Uterus (tissue), 4 donors: ENCODE measurements around the gene RUNX1. TPM values are rescaled to one million over a fixed set of nuclear protein-coding genes. Genes with fewer than 3 reads are reported as not detected.

Experiments used
- DNase-seq, 2 donors: peaks; one replicate each; pipeline ENCODE4 v3.0.0-alpha.2; 2019 to 2020
- H3K27ac ChIP-seq, 2 donors: fragments of 200-600 bp; sonication (generic); 1 replicate in 1 of 2; 2 replicates in 1 of 2; pipeline ENCODE4 v1.5.1; 2016 to 2018
- H3K27me3 ChIP-seq, 2 donors: fragments of 200-600 bp; sonication (generic); one replicate each; pipeline ENCODE4 v1.5.1; 2018 to 2019; ENCODE audit warnings: control low read depth in 1 of 2
- H3K36me3 ChIP-seq, 2 donors: fragments of 200-600 bp; sonication (generic); one replicate each; pipeline ENCODE4 v1.5.1; 2019; ENCODE audit warnings: control low read depth in 1 of 2
- H3K4me1 ChIP-seq, 2 donors: fragments of 200-600 bp; sonication (generic); one replicate each; pipeline ENCODE4 v1.5.1; 2018 to 2019; ENCODE audit warnings: control low read depth in 1 of 2
- H3K4me3 ChIP-seq, 2 donors: fragments of 200-600 bp; sonication (generic); 1 replicate in 1 of 2; 2 replicates in 1 of 2; pipeline ENCODE4 v1.5.1; 2018 to 2019; ENCODE audit warnings: mild to moderate bottlenecking in 1 of 2
- H3K9me3 ChIP-seq, 2 donors: fragments of 200-600 bp; sonication (generic); one replicate each; pipeline ENCODE4 v1.5.1; 2019; ENCODE audit warnings: control low read depth in 1 of 2
- CTCF ChIP-seq, 4 experiments: fragments of 200-600 bp in 2 of 4; fragments of 450-650 bp in 2 of 4; sonication (generic) in 2 of 4; IDR thresholded peaks; one replicate each; pipeline ENCODE4 v1.5.1; 2016 to 2019; ENCODE audit warnings: antibody characterized with exemption in 4 of 4, mild to moderate bottlenecking in 2 of 4, moderate library complexity in 1 of 4
- POLR2A ChIP-seq, 2 donors: fragments of 450-650 bp; IDR thresholded peaks; one replicate each; pipeline ENCODE4 v1.6.1; 2016; ENCODE audit warnings: antibody characterized with exemption in 2 of 2, mild to moderate bottlenecking in 1 of 2, moderate library complexity in 1 of 2
- intact Hi-C: fragments of 100-400 bp; cut with DNase I; formaldehyde crosslinking; loops from one replicate; pipeline ENCODE4 v1.15.1; 2023; ENCODE audit warnings: low total_unique reads
- total RNA-seq, 4 donors: library from RNA; depleted of rRNA in 3 of 4; stranded (reverse); fragments of >200 nt in 3 of 4; gene quantifications; one replicate each; pipeline versions ENCODE4 v1.1.0 to v1.2.4, GENCODE V29; 2014 to 2023
- donor health status: DM: yes; HTN: yes; CAD: no.

The RUNX1 gene
- total RNA-seq, 4 donors from 2014 or later, result under 0.01 to 13.2 (median 8.7) TPM

- intact Hi-C loops, result no loop called here
- H3K4me3 ChIP-seq, result no peak overlapping the region
- no peak overlapping the region for H3K27ac ChIP-seq
- TF ChIP-seq CTCF (IDR thresholded peaks at IDR 0.05), result no peak
- no peak for TF ChIP-seq POLR2A (IDR thresholded peaks at IDR 0.05)
- DNase-seq, result no peak
- H3K36me3 ChIP-seq, result no peaks in the 10 kb centered on the region
- H3K9me3 ChIP-seq, result no peaks in the 10 kb centered on the region
- no peaks in the 10 kb centered on the region for H3K27me3 ChIP-seq
- H3K4me1 ChIP-seq, result no peaks in the 10 kb centered on the region
Observed at GRCh38 chr21:35015435-35016024, 33.6 kb downstream of the RUNX1 start.

GRCh38 chr21:35014302-35015041, 34.6 kb downstream of the RUNX1 start:
- no peaks in the 10 kb centered on the region for H3K9me3 ChIP-seq
- no peak for TF ChIP-seq CTCF (IDR thresholded peaks at IDR 0.05)
- no peak for TF ChIP-seq POLR2A (IDR thresholded peaks at IDR 0.05)
- no peak overlapping the region for H3K4me3 ChIP-seq
- no peak for DNase-seq
- H3K27me3 ChIP-seq, result no peaks in the 10 kb centered on the region
- H3K36me3 ChIP-seq, result no peaks in the 10 kb centered on the region
- no peaks in the 10 kb centered on the region for H3K4me1 ChIP-seq
- intact Hi-C loops, result no loop called here
- no peak overlapping the region for H3K27ac ChIP-seq

GRCh38 chr21:35011681-35012080, 37.4 kb downstream of the RUNX1 start:
- Histone ChIP-seq H3K9me3 (no peaks in the 10 kb centered on the region), H3K27me3 (no peaks in the 10 kb centered on the region), H3K4me3 (no peak overlapping the region), H3K4me1 (no peaks in the 10 kb centered on the region), H3K27ac (no peak overlapping the region), H3K36me3 (no peaks in the 10 kb centered on the region)
- no peak for DNase-seq
- intact Hi-C loops, result no loop called here
- no peak for TF ChIP-seq POLR2A (IDR thresholded peaks at IDR 0.05)
- TF ChIP-seq CTCF (IDR thresholded peaks at IDR 0.05), result no peak

GRCh38 chr21:35010447-35010846, 38.7 kb downstream of the RUNX1 start:
- no peak overlapping the region for H3K4me3 ChIP-seq
- H3K9me3 ChIP-seq, result no peaks in the 10 kb centered on the region
- H3K27me3 ChIP-seq, result no peaks in the 10 kb centered on the region
- H3K4me1 ChIP-seq, result no peaks in the 10 kb centered on the region
- no peak for TF ChIP-seq CTCF (IDR thresholded peaks at IDR 0.05)
- no peak for TF ChIP-seq POLR2A (IDR thresholded peaks at IDR 0.05)
- no peak for DNase-seq
- intact Hi-C loops, result no loop called here
- H3K27ac ChIP-seq, result no peak overlapping the region
- H3K36me3 ChIP-seq, result no peaks in the 10 kb centered on the region

GRCh38 chr21:35007348-35007747, 41.8 kb downstream of the RUNX1 start:
- Histone ChIP-seq H3K27ac (no peak overlapping the region), H3K9me3 (no peaks in the 10 kb centered on the region), H3K4me3 (no peak overlapping the region), H3K27me3 (no peaks in the 10 kb centered on the region), H3K4me1 (no peaks in the 10 kb centered on the region), H3K36me3 (no peaks in the 10 kb centered on the region)
- TF ChIP-seq CTCF (IDR thresholded peaks at IDR 0.05) (no peak), POLR2A (IDR thresholded peaks at IDR 0.05) (no peak)
- intact Hi-C loops, result no loop called here
- DNase-seq, result no peak
